GM12864 (cell line): ENCODE results near the gene PYROXD2.
A peak's percentile ranks its signal among the peaks of the same experiment; 100 is the strongest.

Source experiments
- DNase-seq: peaks from one replicate; pipeline ENCODE4 v3.0.0-alpha.2; 2011; ENCODE audit warnings: low read depth
- H3K4me3 ChIP-seq: 2 replicates; pipeline ENCODE4 v1.5.1; 2011; ENCODE audit warnings: mild to moderate bottlenecking, low read depth, low read length, control low read depth
- CTCF ChIP-seq: IDR thresholded peaks from 2 replicates; pipeline ENCODE4 v1.5.1; 2011; ENCODE audit warnings: low read depth, mild to moderate bottlenecking, moderate library complexity, low read length, control low read depth, inconsistent platforms; ENCODE audit errors: missing control alignments

PYROXD2 gene

GRCh38 chr10:98429320-98430072 is 14.5 kb upstream of the PYROXD2 start:
- DNase-seq, result no peak
- no peak for TF ChIP-seq CTCF
- H3K4me3 ChIP-seq, result no peak overlapping the region

- H3K4me3 ChIP-seq, result no peak overlapping the region
- no peak for DNase-seq
These were observed 12.1 kb upstream of the PYROXD2 start for GRCh38 chr10:98427011-98427515.

GRCh38 chr10:98425511-98426352 is 10.8 kb upstream of the PYROXD2 start:
- TF ChIP-seq CTCF, result peak; percentile 89
- H3K4me3 ChIP-seq, result no peak overlapping the region
- no peak for DNase-seq

More at GRCh38 chr10:98427011-98427515, 12.1 kb upstream of the PYROXD2 start:
- no peak for TF ChIP-seq CTCF

GRCh38 chr10:98424295-98425254 is 9.6 kb upstream of the PYROXD2 start:
- no peak overlapping the region for H3K4me3 ChIP-seq
- no peak for TF ChIP-seq CTCF
- no peak for DNase-seq

- no peak for DNase-seq
- no peak for TF ChIP-seq CTCF
- no peak overlapping the region for H3K4me3 ChIP-seq
These were observed 8.7 kb upstream of the PYROXD2 start for GRCh38 chr10:98423691-98424120.

- no peak overlapping the region for H3K4me3 ChIP-seq
- no peak for DNase-seq
- no peak for TF ChIP-seq CTCF
These were observed 7.2 kb upstream of the PYROXD2 start for GRCh38 chr10:98422182-98422581.
